GM12874 (cell line): Measurements from ENCODE around the gene NYAP1.

Experiments used
- CTCF ChIP-seq: IDR thresholded peaks from 2 replicates; pipeline ENCODE4 v1.5.1; 2011; ENCODE audit warnings: low read depth, mild to moderate bottlenecking, control low read depth, low read length, moderate library complexity; ENCODE audit not compliant: insufficient read depth

The NYAP1 gene

GRCh38 chr7:100516135-100516812 lies 32.5 kb downstream of the NYAP1 start:
- TF ChIP-seq CTCF = no peak

DNA sequence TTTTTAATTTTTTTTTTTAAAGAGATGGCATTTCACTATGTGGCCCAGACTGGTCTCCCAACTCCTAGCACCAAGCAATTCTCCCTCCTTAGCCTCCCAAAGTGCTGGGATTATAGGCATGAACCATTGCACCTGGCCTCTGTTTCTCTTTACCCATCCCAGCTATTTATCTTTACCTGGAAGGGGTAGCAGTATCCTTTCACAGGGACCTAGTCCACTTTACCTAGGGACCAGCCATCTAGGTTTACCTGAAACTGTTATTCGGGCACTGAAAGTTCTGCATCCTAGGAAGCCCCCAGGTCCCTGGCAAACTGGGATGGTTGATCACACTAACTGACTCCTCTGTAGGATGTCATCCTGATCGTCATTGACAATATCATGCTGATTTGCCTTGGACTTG lies 33.6 kb downstream of the NYAP1 start:
- no peak for TF ChIP-seq CTCF

DNA sequence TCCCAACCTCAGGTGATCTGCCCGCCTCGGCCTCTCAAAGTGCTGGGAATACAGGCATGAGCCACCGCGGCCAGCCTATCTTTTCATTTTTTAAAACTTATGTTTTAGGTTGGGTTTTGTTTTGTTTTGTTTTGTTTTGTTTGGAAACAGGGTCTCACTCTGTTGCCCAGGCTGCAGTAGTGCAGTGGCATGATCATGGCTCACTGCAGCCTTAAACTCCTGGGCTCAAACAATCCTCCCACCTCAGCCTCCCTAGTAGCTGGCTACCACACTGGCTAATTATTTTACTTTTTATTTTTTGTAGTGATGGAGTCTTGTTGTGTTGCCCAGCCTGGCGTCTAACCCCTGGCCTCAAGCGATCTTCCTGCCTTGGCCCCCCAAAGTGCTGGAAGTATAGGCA lies 35.9 kb downstream of the NYAP1 start:
- no peak for TF ChIP-seq CTCF

DNA sequence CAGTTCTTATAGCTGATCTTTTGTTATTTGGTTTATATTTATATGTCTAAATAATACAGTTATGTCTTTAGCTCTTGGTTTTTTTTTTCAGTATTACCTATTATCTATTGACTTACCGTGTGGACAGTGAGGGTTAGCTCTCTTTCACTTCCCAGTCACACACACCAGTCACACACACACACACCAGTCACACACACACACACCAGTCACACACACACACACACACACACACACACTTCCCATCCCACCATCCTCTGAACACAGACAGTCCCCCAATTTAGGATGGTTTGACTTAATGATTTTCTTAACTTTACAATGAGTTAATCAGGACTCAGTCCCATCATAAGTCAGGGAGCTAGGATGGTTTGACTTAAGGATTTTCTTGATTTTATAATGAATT lies 36.4 kb downstream of the NYAP1 start:
- no peak for TF ChIP-seq CTCF

DNA sequence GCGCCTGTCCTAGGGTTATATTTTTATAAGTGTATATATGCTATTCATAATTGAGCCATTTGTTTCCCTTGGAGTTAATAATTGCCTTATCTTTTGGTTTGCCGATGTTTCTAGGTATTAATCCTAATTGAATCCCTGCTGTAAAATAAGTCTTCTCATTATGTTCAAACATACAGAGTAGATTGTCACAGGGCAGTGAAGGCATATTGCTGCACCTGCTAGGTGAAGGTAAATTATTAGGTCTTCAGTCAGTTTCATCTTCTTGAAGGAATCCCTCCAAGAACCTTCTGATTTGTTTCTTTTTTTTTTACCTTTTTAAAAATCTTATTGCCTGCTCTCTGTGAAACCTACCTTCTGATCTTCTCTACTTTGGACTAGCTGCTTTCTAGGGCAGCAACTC lies 37.3 kb downstream of the NYAP1 start:
- no peak for TF ChIP-seq CTCF

DNA sequence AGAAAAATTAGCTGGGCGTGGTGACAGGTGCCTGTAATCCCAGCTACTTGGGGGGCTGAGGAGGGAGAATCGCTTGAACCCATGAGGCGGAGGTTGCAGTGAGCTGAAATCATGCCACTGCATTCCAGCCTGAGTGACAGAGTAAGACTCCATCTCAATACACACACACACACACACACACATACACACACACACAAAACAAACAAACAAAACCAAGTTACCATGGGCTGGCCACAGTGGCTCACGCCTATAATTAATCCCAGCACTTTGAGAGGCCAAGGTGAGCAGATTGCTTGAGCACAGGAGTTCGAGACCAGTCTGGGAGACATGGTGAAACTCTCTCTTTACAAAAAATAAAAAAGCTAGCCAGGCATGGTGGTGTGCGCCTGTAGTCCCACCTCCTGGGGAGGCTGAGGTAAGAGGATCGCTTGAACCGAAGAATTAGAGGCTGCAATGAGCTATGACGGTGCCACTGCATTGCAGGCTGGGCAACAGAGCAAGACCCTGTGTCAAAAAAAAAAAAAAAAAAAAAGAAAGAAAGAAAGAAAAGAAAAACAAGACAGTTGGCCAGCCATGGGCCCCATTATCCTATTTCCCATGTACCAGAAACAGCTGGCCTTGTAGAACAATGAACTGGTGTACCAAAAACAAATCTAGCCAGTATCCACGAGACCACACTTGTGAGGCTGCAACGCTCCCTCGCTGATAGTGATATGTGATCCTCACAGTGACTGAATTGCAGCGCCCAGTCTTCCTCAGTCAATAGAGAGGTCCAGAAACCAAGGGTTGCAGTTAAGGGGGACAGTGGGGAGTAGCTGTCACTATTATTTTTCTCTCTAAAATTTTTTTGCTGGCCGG lies 48.7 kb downstream of the NYAP1 start:
- no peak for TF ChIP-seq CTCF

DNA sequence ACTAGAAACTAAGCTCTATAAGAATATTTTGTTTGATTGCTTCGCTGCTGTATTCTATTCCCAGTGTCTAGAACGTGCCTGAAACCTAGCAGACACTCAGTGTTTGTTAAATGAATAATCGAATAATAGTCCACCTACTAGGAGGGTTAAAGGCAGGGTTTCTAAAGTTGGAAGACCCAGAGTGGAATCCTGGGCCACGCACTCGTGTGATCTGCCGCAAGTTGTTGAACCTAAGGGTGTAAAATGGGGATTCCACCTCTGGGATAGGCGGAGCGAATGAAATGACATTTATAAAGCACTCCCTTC lies 54.6 kb downstream of the NYAP1 start:
- no peak for TF ChIP-seq CTCF
